ENCODE results near the gene TSSC4.

The TSSC4 gene

DNA sequence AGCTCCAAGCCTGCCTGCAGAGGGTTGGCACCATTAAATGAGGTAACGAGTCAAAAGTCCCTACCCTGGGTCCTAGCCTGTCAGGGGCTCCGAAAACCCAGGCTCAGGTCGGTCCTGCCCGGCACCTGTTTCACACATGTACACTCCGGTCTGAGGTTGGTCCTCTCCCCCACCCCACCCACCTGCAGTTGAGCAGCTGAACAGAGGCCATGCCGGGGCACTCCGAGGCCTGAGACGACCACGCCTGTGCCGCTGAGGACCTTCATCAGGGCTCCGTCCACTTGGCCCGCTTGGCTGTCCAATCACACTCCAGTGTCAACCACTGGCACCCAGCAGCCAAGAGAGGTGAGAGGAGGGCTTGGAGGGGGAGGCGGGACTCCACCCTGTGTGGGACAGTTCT, 1.6 kb downstream of the TSSC4 start:
- no peak for DNase-seq

DNA sequence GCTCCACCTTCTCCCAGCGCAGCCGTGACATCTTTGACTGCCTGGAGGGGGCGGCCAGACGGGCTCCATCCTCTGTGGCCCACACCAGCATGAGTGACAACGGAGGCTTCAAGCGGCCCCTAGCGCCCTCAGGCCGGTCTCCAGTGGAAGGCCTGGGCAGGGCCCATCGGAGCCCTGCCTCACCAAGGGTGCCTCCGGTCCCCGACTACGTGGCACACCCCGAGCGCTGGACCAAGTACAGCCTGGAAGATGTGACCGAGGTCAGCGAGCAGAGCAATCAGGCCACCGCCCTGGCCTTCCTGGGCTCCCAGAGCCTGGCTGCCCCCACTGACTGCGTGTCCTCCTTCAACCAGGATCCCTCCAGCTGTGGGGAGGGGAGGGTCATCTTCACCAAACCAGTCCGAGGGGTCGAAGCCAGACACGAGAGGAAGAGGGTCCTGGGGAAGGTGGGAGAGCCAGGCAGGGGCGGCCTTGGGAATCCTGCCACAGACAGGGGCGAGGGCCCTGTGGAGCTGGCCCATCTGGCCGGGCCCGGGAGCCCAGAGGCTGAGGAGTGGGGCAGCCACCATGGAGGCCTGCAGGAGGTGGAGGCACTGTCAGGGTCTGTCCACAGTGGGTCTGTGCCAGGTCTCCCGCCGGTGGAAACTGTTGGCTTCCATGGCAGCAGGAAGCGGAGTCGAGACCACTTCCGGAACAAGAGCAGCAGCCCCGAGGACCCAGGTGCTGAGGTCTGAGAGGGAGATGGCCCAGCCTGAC, 2.5 kb downstream of the TSSC4 start:
- no peak for DNase-seq

DNA sequence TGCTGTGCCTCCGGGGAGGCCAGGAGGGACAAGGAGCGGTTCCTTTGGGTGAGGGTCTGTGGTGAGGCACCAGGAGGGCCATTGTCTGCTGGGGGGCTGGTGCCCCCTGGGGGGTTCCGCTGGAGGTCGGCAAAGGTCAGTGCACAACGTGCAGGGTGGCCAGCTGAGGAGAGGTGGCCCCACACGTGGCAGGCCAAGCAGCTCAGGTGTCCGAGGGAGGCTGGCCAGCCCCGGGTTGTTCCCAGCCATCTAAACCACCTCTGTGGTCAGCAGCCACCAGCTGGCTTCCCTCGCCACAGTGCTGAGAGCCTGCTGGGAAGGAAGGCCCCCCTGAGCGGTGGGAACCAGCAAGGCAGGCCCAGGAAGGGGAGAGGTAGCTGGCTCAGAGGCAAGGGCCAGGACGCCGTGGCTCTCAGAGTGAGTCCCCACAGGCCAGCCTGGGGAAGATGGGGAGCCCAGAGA, 4.2 kb downstream of the TSSC4 start:
- DNase-seq, result no peak

DNA sequence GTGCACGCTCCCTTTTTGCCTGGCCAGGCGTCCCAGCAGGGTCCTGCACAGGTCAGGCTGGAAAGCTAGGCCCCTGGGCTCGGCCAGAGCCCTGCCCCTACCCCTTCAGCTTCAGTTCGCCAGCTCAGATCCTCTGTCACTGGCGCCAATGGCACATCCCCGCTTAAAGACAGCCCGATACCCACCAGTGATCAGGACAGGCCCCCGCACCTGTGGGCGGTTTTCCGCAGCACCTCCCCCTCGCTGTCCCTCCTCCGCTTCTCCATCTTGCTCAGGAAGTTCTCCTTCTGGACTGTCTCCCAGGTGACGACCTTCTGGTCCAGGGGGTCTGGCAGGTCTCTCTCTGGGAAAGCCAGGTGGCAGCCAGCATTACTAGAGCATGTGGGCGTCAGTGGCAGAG, 5.9 kb downstream of the TSSC4 start:
- no peak for DNase-seq

DNA sequence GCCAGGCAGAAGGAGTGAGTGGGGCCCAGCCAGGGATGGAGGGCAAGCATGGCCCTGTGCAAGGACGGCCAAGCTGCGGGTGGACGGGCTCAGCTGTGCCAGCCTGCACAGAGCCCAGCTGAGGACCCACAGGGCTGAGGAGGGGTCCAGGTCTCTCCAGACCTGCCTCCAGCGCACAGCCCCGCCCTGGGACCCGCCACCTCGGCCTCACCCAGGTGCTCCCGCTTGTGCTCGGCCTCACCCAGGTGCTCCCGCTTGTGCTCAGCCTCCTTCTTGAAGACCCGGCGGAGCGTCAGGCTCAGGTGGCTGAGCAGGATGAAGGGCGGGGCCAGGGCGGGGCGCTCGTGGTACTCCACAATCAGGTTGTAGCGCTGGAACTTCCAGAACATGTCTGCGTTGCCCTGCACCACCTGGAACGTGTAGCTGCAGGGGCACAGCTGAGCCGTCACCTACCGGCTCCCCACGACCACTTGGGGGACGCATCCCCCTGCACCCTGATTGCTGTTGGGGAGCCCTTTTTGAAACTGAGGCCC, 6.4 kb downstream of the TSSC4 start:
- DNase-seq, result no peak

DNA sequence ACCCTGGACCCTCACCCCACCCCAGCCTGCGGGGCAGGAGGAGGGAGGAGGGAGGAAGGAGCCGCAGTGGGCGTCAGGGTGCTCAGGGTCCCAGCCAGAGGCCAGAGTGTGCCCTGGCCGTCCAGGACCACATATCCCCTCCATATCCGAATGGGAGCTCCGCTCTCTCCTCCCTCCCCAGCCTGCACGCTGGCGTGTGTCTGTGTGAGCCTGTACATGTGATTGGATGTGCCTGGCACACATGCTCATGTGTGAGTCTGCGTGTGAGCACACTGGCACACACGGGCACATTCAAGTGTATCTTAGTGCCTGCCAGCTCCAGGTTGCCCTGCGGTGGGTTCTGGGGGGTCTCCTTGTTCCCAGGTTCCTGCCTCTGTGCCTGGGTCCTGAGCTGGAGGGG, 8.1 kb downstream of the TSSC4 start:
- no peak for DNase-seq

DNA sequence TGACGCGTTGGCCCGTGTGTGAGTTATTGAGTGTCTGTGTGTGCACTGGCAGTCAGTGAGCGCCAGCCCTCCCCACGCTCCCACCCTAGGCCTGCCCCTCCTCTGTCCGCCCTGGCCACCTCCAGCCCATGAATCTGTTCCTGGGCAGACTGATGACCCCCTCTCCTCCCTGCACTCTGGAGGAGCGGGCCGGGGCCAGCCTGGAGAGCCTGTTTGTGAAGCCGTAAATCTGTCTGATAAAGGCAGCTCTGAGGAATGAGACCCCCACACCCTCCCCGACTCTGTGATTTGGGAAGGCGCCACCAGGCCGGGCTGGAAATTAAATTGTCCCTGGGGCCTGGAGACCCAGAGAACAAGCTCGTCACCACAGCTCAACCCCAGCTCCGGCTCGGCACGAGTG, 8.6 kb downstream of the TSSC4 start:
- DNase-seq, result no peak

GRCh38 chr11:2409611-2410468, 9.3 kb downstream of the TSSC4 start:
- no peak for DNase-seq

DNA sequence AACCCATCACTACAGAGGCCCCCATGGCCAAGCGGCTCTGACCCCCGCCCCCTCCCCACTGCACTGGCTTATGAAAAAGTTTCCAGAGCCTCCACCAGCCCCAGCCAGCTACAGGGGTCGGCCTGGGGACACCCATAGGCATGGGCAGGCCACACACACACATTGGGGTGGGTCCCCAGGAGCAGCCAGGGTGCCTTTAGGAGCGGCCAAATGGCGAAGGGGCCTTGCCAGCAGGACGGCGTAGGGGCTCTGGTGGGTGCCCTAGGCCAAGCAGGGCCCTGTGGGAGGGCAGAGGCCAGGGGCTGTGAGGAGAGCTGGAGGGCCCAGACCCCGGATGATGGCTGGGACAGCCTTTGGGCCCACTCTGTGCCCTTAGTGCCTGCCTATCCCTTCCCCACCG, 10.1 kb downstream of the TSSC4 start:
- DNase-seq, result no peak

DNA sequence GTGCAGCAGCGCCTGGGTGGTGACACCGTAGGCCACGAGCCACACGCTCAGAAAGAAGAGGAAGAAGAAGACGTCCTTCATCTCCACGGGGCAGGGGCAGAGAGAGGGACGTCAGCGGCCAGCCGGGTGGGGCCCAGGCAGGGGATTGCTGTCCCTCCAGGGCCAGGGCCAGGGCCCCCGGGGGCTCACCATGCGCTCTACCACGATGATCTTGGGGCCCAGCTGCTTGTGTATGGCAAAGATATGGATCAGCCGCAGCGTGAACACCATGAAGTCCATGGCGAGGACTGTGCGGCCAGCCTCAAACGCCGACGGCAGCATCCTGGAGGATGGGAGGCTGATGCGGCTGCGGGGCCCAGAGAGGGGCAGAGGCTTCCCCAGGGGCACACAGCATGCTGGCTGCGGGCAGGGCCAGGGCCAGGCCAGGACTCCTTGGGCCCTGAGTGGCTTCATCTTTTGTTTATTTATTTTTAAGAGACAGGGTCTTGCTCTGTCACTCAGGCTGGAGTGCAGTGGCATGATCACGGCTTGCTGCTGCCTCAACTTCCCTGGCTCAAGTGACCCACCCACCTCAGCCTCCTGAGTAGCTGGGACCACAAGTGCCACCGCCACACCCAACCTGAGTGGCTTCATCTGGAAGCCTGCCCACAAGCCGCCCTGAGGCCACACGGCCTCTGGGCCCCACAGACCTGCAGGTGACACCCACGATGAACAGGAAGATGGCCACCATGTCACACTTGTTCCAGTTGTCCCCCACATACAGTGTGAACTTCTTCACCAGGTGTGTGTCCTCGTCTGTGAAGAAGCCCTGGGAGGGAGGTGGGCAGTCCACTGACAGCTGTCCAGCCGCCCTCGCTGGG, 11.1 kb downstream of the TSSC4 start:
- DNase-seq, result no peak

GRCh38 chr11:2412323-2412722, 11.8 kb downstream of the TSSC4 start:
- DNase-seq, result no peak

- DNase-seq, result no peak
These were observed 13.4 kb downstream of the TSSC4 start for GRCh38 chr11:2413742-2414579.

DNA sequence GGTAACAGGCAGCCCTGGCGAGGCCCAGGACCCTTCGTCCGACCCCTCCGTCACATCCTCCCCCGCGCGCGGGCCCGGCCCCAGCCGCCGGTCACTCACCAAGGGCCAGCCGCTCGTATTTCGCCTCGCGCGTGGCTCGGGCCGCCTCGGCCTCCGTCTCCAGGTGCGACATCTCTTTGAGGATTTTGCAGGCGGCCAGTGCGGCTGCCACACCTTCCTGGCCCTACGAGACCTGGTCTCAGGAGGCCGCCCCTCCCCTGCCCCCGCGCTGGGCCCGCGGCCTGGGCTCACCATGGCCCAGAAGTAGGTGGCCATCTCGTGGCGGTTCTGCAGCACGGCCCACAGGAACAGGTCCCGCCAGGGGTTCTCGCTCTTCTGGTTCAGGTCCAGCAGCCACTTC, 14.1 kb downstream of the TSSC4 start:
- DNase-seq, result no peak

DNA sequence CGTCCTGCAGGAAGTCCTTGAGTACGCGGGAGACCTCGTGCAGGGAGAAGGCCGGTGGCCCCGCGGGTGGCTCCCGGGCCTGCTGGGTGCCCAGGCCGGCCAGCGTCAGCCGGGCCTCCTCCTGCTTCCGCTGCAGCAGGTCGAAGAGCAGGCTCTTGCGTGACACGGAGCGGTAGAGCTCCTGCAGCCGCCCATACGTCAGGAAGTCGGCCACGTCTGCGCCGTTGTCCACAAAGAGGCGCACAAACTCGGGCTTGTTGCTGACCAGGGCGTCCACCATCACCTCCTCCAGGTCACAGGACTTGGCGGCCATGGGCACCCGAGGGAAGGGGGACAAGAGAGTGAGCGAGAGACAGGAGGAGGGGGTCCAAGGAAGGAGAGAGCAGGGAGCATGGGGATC, 14.6 kb downstream of the TSSC4 start:
- DNase-seq, result no peak

- no peak for DNase-seq
These were observed 15.2 kb downstream of the TSSC4 start for GRCh38 chr11:2415601-2416380.

DNA sequence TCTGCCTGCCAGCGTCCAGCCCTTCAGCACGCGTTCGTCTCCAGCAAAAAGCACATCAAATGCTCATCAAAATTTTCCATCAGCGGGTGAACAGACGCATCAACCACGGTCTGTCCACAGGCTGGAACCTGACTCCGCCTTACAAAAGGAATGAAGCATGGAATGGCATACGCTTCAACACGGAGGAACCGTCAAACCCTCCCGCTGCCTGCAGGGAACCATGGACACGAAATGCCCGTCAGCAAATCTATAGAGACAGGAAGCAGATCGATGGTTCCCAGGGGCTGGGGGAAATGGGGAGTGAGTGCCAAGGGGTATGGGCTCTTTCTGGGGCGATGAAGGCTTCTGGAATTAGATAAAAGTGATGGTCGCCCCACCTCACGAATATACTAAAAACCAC, 16.2 kb downstream of the TSSC4 start:
- no peak for DNase-seq

DNA sequence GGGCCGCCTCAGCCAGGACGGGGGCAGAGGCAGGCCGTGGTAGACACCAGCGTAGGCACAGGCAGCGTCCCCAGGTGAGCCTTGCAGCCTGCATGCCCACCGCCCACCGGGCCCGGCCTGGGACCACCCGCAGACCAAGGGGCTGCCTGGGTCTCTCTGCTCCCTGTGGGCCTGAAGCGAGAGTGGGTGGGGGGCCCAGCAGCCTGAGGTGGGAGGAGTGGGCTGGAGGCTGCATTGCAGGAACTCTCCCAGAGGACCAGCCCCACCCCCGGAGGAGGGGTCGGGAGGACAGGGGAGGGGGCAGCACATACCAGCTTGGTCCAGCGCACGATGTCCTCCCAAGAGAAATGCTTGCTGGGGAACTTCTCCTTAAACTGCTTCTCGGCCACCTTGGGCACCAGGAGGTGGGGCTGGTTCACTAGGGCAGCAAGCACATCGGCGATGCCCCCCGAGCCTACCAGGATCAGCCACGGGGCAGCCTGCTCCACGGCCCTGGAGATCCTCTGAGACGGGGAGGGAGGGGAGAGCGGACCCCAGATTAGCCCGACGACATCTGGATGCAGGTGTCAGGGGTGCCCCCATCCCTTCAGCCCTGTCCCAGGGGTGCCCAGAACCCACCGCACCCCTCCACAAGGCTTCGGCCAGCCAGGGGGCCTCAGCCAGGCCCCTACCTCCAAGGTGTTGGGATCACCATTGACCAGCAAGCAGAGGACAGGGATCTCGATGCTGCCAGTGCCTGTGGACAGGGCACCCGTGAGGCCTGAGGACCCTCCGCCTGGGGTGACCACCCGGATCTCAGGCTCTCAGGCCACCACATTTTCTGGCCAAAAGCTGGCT, 17.5 kb downstream of the TSSC4 start:
- no peak for DNase-seq

DNA sequence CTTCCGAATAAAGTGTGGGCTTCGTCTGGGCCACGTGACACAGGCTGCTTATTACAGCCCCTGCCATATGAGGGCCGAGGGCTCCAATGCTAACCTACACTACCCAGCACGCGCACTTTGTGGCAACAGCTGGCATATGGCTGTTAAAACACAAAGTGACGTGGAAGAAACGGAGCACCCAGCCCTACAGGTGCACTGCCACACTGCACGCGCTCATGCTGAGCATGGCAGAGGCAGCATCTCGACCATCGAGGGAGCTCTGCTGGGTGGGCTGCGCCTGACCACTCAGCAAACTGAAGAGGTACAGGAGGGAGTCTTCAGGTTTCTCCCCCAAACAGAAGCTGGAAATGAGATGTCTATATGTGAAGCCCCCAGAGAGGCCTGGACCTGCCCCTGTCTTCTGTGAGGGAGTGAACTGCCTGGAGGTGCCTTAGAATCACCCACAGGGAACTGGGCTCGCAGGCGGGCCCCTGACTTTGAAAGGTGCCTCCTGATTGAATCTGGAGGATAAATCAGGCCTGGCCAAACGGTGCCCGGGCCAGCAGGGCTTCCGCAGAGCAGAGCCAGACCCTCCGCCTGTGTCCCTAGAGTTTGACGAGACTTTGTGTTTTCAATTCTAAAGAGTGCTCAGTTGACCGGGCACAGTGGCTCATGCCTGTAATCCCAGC, 18.3 kb downstream of the TSSC4 start:
- no peak for DNase-seq

DNA sequence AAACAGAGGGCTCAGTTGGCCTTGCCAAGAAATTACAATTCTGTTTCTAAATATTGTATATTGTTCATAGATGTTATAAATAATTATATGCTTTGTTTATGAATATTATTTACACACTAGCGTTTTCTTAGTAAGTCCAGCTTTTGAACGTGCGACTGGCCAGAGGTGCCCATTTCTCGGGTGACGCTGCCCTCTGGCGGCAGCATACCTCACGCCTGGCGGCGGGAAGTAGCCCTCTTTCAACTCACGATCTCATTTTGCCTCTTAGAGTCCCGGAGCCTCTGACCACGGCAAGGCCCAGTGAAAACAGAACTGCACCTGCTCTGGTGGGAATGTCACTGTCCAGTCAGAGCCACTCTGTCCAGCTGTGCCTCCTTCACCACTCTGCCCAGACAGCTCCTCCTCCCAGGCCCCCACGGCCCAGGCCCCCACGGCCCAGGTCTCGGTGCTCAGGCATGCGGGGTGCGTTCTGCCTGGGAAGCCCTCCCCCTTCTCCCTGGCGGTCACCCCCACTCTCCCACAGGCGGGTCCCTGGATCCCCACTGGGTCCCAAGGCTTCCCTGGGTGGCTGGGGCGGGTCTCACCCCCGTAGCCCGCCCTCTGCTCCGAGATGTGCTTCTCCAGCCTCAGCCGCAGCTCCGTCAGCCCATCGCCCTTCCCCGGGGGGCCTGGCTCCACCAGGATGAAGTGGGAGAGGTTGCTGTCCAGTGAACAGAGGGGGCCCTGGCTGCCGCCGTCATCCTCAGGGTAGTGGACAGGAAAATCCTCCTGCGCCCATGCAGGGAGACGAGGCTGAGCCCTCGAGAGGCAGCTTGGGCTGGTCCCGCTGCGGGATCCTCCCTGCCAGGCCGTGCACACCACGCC, 19.3 kb downstream of the TSSC4 start:
- DNase-seq, result peak; percentile 58

All from NCI-H226 (cell line).